ENCODE results near the gene WT1.

The WT1 gene

DNA sequence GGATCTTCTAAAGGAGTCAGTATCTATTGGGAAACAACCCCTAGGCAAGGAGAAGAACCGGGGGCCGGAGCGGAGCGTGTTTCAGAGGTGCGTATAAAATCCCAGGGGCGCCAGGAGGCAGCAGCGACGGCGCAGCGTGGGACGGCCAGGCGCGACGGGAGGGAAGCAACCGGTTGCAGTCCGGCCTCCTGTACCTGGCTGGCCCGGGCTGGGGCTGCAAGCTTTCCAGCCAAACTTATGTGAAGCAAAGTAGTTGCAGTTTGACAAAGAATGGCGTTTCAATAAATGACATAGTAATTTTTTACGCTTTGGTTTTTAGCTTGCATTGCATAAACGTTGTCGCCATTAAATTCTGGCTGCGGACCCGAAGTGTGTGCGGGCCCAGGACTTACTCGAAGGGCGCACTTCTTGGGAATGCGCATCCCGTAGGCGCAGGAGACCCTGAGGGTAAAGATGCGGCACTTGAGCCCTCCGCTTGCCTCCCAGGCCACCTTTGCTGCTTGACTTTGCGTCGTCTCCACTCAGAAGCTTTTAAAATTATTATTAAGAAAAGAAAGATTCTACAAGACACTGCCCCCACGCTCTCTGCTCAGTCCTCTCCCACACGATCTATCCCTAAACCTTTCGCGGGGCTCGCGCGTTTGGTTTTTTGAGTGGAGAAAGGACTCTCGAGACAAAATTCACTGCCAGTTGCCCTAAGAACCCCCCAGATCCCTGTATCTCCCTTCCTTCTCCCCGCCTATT is 1.6 kb upstream of the WT1 start:
- no peak for TF ChIP-seq CTCF (IDR thresholded peaks at IDR 0.05; ENCODE audit: extremely low read depth, insufficient read depth, missing control alignments)
- in situ Hi-C loops (cut with MboI; ENCODE audit: low pct_unique_long_range_greater_than_20kb, low sequenced_read_pairs, unreplicated experiment): loop anchor here (25.0 kb wide), 1 partner anchor 625 kb away; the partner anchor contains the start of gene PAX6
- DNase-seq (ENCODE audit: low spot score): no peak

DNA sequence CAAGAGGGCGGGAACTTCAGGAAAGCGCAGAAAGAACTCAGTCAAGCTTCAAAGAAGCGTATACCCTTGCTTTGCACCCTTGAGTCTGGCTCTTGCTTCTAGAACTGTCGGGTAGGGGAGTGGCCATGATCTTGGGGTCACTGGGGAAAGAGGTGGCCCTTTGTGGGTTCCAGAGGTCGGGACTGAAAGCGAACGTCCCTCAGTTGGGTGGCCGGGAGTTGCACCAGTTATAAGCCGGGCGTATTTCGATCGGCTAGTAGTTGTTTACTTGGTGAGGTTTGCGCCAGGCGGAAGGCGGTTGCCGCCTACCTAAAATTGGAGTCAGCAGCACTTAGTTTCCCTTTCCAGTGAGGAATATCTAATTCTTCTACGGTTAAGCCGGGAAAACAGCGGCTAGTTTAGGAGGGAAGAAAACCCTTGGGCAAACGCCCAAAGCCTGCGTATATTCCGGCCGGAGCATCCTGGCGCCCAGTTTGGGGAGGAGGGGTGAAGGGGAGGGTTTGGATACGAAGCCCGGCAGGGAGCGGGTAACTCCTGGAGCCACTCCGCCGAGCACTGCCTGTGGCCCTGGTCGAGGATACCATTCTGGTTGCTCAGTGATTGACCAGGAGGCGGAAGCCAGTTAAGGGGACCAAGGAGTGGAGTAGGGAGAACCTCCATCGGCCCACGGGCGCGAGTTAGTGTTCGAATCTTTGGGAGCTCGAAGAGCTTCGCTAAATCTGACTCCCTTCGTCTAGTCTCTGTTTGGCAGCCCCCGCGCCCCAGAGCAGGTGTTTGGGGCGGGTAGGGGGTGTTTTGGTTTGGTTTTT is 807 bp upstream of the WT1 start:
- TF ChIP-seq CTCF (IDR thresholded peaks at IDR 0.05; ENCODE audit: extremely low read depth, insufficient read depth, missing control alignments): no peak
- no peak for DNase-seq (ENCODE audit: low spot score)
- in situ Hi-C loops (cut with MboI; ENCODE audit: low pct_unique_long_range_greater_than_20kb, low sequenced_read_pairs, unreplicated experiment): loop anchor here (25.0 kb wide), 1 partner anchor 624 kb away; the partner anchor contains the start of gene PAX6

- no peak for DNase-seq (ENCODE audit: low spot score)
- in situ Hi-C loops (cut with MboI; ENCODE audit: low pct_unique_long_range_greater_than_20kb, low sequenced_read_pairs, unreplicated experiment): loop anchor here (25.0 kb wide), 1 partner anchor 623 kb away; the partner anchor contains the start of gene PAX6
- TF ChIP-seq CTCF (IDR thresholded peaks at IDR 0.05; ENCODE audit: extremely low read depth, insufficient read depth, missing control alignments): no peak
Observed at GRCh38 chr11:32435152-32435480, 223 bp downstream of the WT1 start.

DNA sequence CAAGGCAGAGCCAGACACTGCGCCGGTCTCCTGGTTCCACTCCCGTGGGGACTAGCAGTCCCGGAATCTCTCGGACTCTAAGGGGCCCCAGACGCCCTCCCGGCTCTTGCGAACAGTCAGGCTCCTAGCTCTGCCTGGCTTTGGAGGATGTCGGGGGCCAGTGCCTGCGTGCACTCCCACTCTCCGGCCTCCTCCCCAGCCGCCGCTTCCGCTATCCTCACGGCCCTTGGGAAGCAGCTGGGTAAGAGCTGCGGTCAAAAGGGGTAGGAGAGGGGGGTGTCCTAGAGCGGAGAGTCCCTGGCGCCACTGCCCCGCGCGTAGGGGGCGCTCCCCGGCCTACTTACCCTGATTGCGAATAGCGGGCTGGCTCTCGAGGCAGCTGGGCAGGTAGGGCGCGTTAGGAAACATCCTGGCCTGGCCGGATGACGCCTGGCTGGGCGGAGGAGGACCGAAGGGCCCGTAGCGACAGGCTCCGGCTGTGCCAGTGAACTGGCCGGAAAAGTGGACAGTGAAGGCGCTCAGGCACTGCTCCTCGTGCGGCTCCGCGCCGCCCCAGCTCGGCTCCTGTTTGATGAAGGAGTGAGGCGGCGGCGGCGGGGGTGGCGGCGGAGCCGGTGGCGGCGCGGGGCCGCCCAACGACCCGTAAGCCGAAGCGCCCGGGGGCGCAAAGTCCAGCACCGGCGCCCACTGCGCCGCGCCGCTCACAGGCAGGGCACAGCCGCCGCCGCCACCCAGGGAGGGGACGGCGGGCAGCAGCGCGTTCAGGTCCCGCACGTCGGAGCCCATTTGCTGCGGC is 785 bp downstream of the WT1 start:
- TF ChIP-seq CTCF (IDR thresholded peaks at IDR 0.05; ENCODE audit: extremely low read depth, insufficient read depth, missing control alignments): peak; percentile 16
- in situ Hi-C loops (cut with MboI; ENCODE audit: low pct_unique_long_range_greater_than_20kb, low sequenced_read_pairs, unreplicated experiment): loop anchor here (25.0 kb wide), 1 partner anchor 622 kb away; the partner anchor contains the start of gene PAX6
- DNase-seq (ENCODE audit: low spot score): peak; percentile 48

DNA sequence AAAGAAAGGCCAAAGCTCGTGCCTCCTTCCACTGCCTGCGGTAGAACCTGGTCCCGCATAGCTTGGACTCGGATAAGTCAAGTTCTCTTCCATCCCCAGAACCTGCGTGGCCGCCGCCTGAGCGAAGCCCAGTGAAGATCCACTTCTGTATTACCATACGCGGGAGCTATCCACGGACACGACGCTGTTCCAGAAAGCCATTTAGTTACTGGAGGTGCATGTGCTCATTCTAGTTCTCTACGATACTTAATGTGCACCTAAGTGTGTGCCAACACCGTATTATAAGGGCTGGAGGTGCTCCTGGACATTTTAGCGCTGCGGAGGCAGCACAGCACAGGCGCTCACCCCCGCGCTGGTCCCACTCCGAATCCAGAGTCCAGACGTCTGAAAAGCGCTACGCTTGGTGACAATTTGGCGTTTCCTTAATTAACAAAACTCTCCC is 1.4 kb downstream of the WT1 start:
- DNase-seq (ENCODE audit: low spot score): no peak
- in situ Hi-C loops (cut with MboI; ENCODE audit: low pct_unique_long_range_greater_than_20kb, low sequenced_read_pairs, unreplicated experiment): loop anchor here (25.0 kb wide), 1 partner anchor 622 kb away; the partner anchor contains the start of gene PAX6
- no peak for TF ChIP-seq CTCF (IDR thresholded peaks at IDR 0.05; ENCODE audit: extremely low read depth, insufficient read depth, missing control alignments)
